GM19395 (cell line): Measurements from ENCODE around the gene XPR1.
"Not testable (repeated sequence)": the region's sequence is repeated elsewhere in the genome, so short reads cannot be mapped to it uniquely, and the experiment has no call there.

Source experiments
- ATAC-seq: cut with Tn5 transposase; IDR thresholded peaks from one replicate; pipeline ENCODE4 v1.9.1; 2021; ENCODE audit warnings: mild to moderate bottlenecking, moderate library complexity; ENCODE audit not compliant: unreplicated experiment

Gene XPR1

GRCh38 chr1:180710746-180711145 lies 78.9 kb downstream of the XPR1 start:
- not testable (repeated sequence) for ATAC-seq

- ATAC-seq: not testable (repeated sequence)
Measured at GRCh38 chr1:180711260-180711659, 79.4 kb downstream of the XPR1 start.

DNA sequence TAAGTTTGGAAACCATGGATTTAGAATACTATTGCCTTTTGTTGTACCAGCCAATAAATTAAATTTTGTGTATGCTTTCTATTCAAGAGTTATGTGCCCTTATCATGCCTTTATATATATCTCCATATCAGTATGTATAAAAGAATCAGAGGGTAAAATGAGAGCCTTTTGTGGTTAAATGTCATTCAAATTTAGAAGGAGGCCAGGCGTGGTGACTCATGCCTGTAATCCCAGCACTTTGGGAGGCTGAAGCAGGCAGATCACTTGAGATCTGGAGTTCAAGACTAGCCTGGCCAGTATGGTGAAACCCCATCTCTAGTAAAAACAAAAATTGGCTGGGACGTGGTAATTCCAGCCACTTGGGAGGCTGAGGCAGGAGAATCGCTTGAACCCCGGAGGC lies 88.9 kb downstream of the XPR1 start:
- ATAC-seq: no peak

DNA sequence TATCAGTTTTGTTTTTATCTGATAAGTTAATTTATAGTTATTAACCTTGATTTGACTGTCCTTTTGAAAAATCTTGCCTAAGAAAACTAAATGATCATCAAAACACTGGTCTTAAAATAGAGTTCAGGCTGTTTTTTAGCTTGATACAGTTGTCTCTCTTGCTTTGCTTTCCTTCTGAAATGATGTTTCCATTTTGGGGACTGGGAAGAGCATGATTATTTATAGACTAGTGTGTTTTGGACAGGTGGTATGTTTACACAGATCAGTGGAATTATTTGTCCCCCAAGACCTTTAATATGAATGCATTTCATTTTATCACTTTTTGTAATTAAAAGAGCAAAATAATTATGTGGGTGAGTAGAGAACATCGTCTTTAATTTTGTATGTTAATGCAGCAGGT lies 90.8 kb downstream of the XPR1 start:
- ATAC-seq: no peak

DNA sequence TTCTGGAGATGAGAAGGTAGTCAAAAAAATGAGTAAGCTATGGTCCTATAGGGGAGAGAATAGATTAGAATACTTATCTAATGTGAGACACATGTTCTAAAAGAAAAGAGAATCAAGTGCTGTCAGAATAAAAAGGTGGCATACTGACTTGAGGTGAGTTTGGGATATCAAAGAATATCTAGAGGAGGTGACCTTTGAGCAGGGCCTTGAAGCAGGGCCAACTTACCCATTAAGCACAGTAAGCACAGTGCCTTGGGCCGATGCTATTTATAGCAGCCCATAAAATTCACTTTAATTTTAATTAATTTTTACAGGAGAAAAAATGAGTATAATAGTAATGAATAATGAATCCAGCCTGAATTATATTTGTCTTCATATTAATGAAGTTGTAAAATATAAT lies 92.2 kb downstream of the XPR1 start:
- no peak for ATAC-seq

DNA sequence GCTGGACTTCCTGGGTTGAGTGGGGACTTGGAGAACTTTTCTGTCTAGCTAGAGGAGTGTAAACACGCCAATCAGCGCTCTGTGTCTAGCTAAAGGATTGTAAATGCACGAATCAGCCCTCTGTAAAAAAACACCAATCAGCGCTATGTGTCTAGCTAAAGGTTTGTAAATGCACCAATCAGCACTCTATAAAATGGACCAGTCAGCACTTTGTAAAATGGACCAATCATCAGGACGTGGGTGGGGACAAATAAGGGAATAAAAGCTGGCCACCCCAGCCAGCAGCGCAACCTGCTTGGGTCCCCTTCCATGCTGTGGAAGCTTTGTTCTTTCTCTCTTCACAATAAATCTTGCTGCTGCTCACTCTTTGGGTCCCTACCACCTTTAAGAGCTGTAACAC lies 94.2 kb downstream of the XPR1 start:
- ATAC-seq: not testable (repeated sequence)

DNA sequence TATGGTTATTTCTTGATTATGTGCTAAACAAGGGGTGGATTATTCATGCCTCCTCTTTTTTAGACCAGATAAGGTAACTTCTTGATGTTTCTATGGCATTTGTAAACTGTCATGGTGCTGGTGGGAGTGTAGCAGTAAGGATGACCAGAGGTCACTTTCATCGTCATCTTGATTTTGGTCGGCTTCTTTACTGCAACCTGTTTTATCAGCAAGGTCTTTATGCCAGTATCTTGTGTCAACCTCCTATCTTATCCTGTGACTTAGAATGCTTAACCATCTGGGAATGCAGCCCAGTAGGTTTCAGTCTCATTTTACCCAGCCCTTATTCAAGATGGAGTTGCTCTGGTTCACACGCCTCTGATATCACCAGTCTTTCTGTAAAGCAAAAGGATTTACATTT lies 95.9 kb downstream of the XPR1 start:
- ATAC-seq: not testable (repeated sequence)

- no peak for ATAC-seq
Measured at GRCh38 chr1:180728472-180729106, 96.8 kb downstream of the XPR1 start.

- ATAC-seq: no peak
Measured at GRCh38 chr1:180731131-180731530, 99.3 kb downstream of the XPR1 start.

- no peak for ATAC-seq
Measured at GRCh38 chr1:180732866-180733265, 101.0 kb downstream of the XPR1 start.

DNA sequence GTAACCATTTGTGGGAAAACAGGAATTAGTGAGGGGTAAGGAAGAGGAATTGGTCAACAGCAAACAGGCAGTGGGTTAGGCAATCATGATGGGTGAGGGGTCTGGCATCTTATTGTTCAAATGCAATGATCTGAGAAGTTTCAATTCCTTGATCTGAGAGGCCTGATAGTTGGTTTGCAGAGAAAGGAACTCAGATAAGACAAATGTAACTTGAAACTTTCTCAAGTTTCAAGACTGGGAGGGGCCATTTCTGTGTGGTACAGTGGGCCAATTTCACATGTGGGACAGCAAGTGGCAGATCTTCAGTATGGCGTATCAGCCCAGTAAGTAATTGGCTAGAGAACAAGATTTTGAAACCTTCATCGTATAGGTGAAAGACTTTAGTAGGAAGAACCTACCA lies 102.5 kb downstream of the XPR1 start:
- no peak for ATAC-seq

DNA sequence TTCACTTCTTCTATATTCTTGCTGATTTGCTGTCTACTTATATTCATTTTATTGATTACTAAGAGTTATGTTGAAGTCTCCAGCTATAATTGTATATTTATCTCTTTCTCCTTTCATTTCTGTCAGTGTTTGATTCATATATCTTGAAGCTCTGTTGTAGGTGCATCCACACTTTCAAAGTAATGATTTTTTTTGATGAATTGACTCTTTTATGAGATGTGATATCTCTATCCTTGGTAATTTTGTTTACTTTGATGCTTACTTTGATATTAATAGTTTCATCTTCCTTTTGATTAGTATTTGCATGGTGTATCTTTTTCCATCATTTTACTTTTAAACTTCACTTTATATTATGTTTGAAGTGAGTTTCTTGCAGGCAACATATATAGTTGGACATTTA lies 110.8 kb downstream of the XPR1 start:
- ATAC-seq: no peak

GRCh38 chr1:180743868-180744267 lies 112.0 kb downstream of the XPR1 start:
- no peak for ATAC-seq

DNA sequence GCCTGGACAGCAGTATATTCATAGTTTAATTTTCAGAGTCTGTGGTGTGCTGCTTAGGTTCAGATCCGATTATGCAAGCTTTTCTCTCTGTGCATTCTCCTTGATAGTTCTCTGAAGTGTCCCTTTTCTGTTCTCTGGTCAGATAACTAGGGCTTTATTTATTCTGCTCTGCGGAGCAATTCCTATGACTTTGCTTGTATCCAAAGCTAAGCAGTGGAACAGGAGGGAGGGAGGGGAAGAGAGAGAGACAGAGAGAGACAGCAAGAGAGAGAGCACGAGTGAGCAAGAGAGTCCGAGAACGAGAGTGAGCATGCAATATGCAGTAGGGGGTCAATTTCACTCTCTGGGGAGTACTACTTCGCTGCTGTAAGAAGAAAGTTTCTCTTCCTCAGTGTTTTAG lies 113.3 kb downstream of the XPR1 start:
- ATAC-seq: no peak

- ATAC-seq: no peak
Measured at GRCh38 chr1:180751921-180752320, 120.1 kb downstream of the XPR1 start.

- no peak for ATAC-seq
Measured at GRCh38 chr1:180754453-180754852, 122.6 kb downstream of the XPR1 start.

GRCh38 chr1:180757657-180758056 lies 125.8 kb downstream of the XPR1 start:
- ATAC-seq: no peak

GRCh38 chr1:180762796-180763195 lies 131.0 kb downstream of the XPR1 start:
- no peak for ATAC-seq

DNA sequence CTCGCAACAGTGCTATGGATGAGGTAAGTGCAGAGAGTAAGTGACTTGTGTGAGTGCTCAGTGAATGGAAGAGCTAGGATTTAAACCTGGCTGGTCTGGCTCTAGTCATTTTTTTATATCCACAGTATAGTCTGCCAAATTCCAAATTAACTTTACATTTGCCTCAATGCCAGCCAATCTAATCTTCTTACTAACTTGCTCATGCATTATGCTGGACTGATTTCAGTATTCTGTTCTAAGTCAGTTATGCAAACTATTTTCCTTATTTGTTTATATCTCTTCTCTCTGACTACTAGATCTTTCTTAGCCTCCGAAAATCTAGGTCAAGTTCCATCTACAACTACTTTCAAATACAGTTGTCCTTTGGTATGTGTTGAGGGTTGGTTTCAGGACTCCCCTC lies 133.3 kb downstream of the XPR1 start:
- ATAC-seq: no peak

DNA sequence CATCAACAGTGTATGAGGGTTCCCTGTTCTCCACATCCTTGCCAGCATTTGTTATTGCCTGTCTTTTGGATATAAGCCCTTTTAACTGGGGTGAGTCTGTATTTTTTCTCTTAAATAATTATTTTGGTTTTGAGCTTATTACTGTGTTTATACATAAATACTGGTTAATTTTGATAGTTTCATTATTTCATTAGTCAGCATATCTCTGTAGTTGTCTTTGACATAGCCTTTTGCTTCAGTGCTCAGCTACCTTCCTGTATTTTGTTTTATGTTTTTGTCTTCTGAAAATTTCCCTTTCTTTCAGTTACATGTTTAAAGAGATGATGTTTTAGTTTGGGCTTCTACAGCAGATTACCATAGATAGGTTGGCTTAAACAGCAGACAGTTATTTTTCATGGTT lies 138.1 kb downstream of the XPR1 start:
- no peak for ATAC-seq

GRCh38 chr1:180773210-180773865 lies 141.5 kb downstream of the XPR1 start:
- ATAC-seq: no peak

GRCh38 chr1:180775801-180776200 lies 144.0 kb downstream of the XPR1 start:
- no peak for ATAC-seq
